Activated CD8-positive, alpha-beta memory T cell treated with anti-CD3 and anti-CD28 coated beads, Interleukin-2, amount 50 U/mL, for 48 hours (primary cell): ENCODE results near the gene DNAAF9.

Experiments
- DNase-seq: peaks from one replicate; pipeline ENCODE4 v3.0.0-alpha.2; 2020

The DNAAF9 gene

DNA sequence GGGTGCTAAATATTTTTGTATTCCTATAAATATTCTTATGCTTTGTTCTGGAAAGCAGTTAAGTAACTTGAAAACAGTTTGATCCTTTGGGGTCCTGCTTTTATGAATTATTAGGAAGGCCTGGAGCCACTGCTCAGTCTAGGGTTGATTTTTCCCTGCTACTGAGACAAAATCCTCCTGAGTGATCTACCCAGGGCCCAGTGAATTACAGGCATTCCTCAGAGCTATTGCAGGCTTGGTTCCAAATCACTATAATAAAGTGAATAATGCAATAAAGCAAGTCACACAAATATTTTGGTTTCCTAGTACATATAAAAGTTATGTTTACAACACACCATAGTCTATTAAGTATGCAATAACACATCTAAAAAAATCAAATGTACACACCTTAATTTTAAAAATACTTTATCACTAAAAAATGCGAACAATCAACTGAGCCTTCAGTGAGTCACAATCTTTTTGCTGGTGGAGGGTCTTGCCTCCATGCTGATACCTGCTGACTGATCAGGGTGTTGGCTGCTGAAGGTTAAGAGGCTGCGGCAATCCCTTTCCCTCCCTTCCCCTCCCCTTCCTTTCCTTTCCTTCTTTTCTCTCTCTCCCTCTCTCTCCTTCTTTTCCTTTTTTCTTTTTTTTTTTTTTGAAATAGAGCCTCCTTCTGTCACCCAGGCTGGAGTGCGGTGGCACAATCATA, 43.0 kb downstream of the DNAAF9 start:
- DNase-seq, result no peak

DNA sequence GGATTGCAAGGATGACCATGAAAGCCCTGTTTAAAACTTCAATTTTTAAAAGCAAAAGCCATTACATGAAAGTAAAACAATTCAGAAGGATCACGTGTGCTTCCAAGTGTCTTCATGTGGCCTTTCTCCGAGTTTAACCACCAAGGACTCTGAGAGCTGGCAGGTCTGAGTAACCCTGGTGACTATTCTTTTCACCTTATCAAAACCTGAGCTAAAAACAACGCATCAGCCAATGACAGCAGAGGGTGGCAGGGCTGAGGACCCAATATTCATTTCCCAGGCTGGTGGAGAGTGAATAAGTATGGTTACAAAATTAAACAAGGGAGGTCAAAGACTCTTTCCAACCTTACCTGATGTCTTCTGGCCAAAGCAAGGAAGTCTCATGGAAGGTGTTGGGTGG, 46.7 kb downstream of the DNAAF9 start:
- no peak for DNase-seq

DNA sequence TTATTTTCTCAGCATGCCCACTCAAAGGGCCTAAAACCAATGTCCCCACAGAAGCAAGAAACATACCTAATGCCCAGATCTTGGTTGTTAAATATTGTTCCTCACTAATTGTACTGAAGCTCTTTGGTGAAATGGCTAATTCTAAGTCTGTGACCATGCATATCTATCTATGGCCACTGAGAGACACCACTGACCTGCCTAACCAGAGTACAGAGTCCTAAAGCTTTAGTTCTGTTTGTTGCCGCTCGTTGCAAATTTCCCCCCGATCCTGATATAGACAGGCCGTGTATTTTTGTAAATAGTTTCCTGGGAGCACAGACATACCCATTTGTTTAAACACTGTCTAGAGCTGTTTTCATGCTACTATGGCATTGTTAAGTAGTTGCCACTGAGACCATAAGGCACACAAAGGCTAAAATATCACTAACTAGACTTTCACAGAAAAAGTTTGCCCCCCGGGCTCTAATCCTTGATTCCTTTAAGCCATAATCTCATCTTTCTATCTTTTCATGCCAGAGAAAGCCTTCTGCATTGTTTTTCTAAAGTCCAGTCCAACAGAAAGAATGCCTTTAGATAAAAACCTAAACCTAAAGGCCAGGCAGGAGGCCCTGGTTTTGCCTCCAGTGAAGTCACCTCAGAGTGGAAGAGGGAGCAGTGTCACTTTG, 48.7 kb downstream of the DNAAF9 start:
- no peak for DNase-seq
